ENCODE results near the gene CENPF.

- TF ChIP-seq CTCF (CRISPR knock-in tag; IDR thresholded peaks at IDR 0.05): no peak
- no peak for TF ChIP-seq ZBTB8A (CRISPR knock-in tag; IDR thresholded peaks at IDR 0.05; ENCODE audit: borderline replicate concordance, low read depth)
- no peak for TF ChIP-seq PBX3 (CRISPR knock-in tag; IDR thresholded peaks at IDR 0.05; ENCODE audit: borderline replicate concordance)
- TF ChIP-seq POLR2AphosphoS2 (IDR thresholded peaks at IDR 0.05; ENCODE audit: low read depth, low read length): no peak
- TF ChIP-seq HNRNPLL (IDR thresholded peaks at IDR 0.05; ENCODE audit: low read depth, low read length, poor library complexity, severe bottlenecking): no peak
- no peak for TF ChIP-seq ZBTB7A (CRISPR knock-in tag; IDR thresholded peaks at IDR 0.05)
- TF ChIP-seq CBFB (CRISPR knock-in tag; IDR thresholded peaks at IDR 0.05): no peak
- no peak for TF ChIP-seq PLRG1 (conservative IDR thresholded peaks at IDR 0.05)
- TF ChIP-seq, protein P1, sequence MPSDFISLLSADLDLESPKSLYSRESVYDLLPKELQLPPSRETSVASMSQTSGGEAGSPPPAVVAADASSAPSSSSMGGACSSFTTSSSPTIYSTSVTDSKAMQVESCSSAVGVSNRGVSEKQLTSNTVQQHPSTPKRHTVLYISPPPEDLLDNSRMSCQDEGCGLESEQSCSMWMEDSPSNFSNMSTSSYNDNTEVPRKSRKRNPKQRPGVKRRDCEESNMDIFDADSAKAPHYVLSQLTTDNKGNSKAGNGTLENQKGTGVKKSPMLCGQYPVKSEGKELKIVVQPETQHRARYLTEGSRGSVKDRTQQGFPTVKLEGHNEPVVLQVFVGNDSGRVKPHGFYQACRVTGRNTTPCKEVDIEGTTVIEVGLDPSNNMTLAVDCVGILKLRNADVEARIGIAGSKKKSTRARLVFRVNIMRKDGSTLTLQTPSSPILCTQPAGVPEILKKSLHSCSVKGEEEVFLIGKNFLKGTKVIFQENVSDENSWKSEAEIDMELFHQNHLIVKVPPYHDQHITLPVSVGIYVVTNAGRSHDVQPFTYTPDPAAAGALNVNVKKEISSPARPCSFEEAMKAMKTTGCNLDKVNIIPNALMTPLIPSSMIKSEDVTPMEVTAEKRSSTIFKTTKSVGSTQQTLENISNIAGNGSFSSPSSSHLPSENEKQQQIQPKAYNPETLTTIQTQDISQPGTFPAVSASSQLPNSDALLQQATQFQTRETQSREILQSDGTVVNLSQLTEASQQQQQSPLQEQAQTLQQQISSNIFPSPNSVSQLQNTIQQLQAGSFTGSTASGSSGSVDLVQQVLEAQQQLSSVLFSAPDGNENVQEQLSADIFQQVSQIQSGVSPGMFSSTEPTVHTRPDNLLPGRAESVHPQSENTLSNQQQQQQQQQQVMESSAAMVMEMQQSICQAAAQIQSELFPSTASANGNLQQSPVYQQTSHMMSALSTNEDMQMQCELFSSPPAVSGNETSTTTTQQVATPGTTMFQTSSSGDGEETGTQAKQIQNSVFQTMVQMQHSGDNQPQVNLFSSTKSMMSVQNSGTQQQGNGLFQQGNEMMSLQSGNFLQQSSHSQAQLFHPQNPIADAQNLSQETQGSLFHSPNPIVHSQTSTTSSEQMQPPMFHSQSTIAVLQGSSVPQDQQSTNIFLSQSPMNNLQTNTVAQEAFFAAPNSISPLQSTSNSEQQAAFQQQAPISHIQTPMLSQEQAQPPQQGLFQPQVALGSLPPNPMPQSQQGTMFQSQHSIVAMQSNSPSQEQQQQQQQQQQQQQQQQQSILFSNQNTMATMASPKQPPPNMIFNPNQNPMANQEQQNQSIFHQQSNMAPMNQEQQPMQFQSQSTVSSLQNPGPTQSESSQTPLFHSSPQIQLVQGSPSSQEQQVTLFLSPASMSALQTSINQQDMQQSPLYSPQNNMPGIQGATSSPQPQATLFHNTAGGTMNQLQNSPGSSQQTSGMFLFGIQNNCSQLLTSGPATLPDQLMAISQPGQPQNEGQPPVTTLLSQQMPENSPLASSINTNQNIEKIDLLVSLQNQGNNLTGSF (CRISPR knock-in tag; IDR thresholded peaks at IDR 0.05): no peak
- no peak for TF ChIP-seq CHD2 (IDR thresholded peaks at IDR 0.05; ENCODE audit: low read depth, low read length)
Observed at GRCh38 chr1:214621236-214621635, 18.2 kb downstream of the CENPF start.
